ENCODE data around the gene TMEM220. TPM values are rescaled to one million over a fixed set of nuclear protein-coding genes. Genes with fewer than 3 reads are reported as not detected.

TMEM220 gene
- total RNA-seq, 1 experiment from 2014 or later = 0.12 TPM

GRCh38 chr17:10664571-10664970 lies 65.3 kb downstream of the TMEM220 start:
- DNase-seq (ENCODE audit: low spot score) = no peak

Other genes starting within 250 kb of the TMEM220 start
- not detected in 2 replicates for gene MYH1, start 211.5 kb downstream of the TMEM220 start, total RNA-seq (2014; rRNA removed; shearing (Covaris generic))
- 0.12 and 0.17 TPM in 2 replicates for gene MYH2, start 180.4 kb downstream of the TMEM220 start, total RNA-seq (2014; rRNA removed; shearing (Covaris generic))
- gene MYH3, start 72.7 kb downstream of the TMEM220 start, total RNA-seq (2014; rRNA removed; shearing (Covaris generic)) = 3.9 and 5.6 TPM in 2 replicates
- gene SCO1, start 32.5 kb downstream of the TMEM220 start, total RNA-seq (2014; rRNA removed; shearing (Covaris generic)) = 51.6 and 58.9 TPM in 2 replicates
- gene ADPRM, start 32.4 kb downstream of the TMEM220 start, total RNA-seq (2014; rRNA removed; shearing (Covaris generic)) = 8.4 and 11.1 TPM in 2 replicates
- gene TMEM238L, start 74.1 kb upstream of the TMEM220 start, total RNA-seq (2014; rRNA removed; shearing (Covaris generic)) = not detected in 2 replicates
- not detected in 2 replicates for gene PIRT, start 108.1 kb upstream of the TMEM220 start, total RNA-seq (2014; rRNA removed; shearing (Covaris generic))

All from A172 (cell line).